ENCODE results near the gene WDR12. TPM values are rescaled to one million over a fixed set of nuclear protein-coding genes. Genes with fewer than 3 reads are reported as not detected.

Gene WDR12
- total RNA-seq, 2 experiments from 2014 or later = 131 to 134 TPM

DNA sequence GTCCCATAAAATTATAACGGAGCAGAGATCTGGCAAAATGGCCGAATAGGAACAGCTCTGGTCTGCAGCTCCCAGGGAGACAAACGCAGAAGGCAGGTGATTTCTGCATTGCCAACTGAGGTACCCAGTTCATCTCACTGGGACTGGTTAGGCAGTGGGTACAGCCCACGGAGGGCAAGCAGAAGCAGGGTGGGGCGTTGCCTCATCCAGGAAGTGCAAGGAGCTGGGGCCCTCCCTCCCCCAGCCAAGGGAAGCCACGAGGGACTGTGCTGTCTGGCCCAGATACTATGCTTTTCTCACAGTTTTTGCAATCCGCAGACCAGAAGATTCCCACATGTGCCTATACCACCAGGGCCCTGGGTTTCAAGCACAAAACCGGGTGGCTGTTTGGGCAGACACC lies 62.7 kb downstream of the WDR12 start:
- TF ChIP-seq, protein P1, sequence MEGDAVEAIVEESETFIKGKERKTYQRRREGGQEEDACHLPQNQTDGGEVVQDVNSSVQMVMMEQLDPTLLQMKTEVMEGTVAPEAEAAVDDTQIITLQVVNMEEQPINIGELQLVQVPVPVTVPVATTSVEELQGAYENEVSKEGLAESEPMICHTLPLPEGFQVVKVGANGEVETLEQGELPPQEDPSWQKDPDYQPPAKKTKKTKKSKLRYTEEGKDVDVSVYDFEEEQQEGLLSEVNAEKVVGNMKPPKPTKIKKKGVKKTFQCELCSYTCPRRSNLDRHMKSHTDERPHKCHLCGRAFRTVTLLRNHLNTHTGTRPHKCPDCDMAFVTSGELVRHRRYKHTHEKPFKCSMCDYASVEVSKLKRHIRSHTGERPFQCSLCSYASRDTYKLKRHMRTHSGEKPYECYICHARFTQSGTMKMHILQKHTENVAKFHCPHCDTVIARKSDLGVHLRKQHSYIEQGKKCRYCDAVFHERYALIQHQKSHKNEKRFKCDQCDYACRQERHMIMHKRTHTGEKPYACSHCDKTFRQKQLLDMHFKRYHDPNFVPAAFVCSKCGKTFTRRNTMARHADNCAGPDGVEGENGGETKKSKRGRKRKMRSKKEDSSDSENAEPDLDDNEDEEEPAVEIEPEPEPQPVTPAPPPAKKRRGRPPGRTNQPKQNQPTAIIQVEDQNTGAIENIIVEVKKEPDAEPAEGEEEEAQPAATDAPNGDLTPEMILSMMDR (IDR thresholded peaks at IDR 0.05) = no peak
- Mint-ChIP-seq H3K4me3 (no peak overlapping the region), H3K27ac (no peak overlapping the region), H3K9me3 (peaks cover 5% of the 10 kb centered on the region), H3K27me3 (no peaks in the 10 kb centered on the region), H3K36me3 (ENCODE audit: low read depth) (no peaks in the 10 kb centered on the region), H3K4me1 (ENCODE audit: low read depth) (peaks cover 5% of the 10 kb centered on the region)
- intact Hi-C loops (cut with micrococcal nuclease) = no loop called here
- ChIA-PET POLR2A (no interaction called here), CTCF (interaction anchor here (1.1 to 1.8 kb wide), 2 partner anchors 22 to 260 kb away, joined by 4 to 5 read pairs; no protein-coding TSS in a partner anchor)
- no peak for ATAC-seq
- peak; percentile 19 for DNase-seq

DNA sequence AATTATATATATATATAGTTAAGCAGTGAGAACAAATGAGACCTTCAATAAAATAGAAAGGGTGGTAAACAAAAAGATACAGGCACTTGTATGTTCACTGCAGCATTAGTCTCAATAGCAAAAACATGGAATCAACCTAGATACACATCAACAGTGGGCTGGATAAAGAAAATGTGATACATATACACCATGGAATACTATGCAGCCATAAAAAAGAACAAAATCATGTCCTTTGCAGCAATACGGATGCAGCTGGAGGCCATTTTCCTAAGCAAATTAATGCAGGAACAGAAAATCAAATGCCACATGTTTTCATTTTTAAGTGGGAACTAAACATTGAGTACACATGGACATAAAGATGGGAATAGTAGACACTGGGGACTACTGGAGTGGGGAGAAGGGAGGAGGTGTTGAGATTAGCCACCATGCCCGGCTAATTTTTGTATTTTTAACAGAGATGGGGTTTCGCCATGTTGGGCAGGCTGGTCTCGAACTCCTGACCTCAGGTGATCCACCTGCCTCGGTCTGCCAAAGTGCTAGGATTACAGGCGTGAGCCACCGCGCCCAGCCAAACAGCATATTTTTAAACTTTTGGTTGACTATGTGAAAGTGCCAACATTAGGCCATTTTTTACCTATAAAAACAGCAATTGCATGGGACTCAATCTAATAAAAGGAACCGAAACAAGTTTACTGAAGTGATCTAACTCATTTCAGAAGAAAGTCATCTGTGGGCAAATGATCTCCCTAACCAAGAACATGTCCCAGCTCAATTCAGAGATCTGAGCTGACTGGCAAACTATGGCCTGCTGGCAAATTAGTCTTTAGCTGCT lies 63.6 kb downstream of the WDR12 start:
- intact Hi-C loops (cut with micrococcal nuclease) = no loop called here
- H3K27me3 Mint-ChIP-seq = no peaks in the 10 kb centered on the region
- CTCF ChIA-PET = interaction anchor here (1.1 kb wide), 1 partner anchor 23 kb away, joined by 5 read pairs; no protein-coding TSS in a partner anchor
- no peak overlapping the region for H3K4me3 Mint-ChIP-seq
- TF ChIP-seq, protein P1 (IDR thresholded peaks at IDR 0.05) = no peak
- no peak for DNase-seq
- no peak overlapping the region for H3K27ac Mint-ChIP-seq
- POLR2A ChIA-PET = no interaction called here
- ATAC-seq = no peak
- peaks cover 7% of the 10 kb centered on the region for H3K9me3 Mint-ChIP-seq
- H3K36me3 Mint-ChIP-seq (ENCODE audit: low read depth) = peaks cover 4% of the 10 kb centered on the region
- H3K4me1 Mint-ChIP-seq (ENCODE audit: low read depth) = peaks cover 5% of the 10 kb centered on the region

DNA sequence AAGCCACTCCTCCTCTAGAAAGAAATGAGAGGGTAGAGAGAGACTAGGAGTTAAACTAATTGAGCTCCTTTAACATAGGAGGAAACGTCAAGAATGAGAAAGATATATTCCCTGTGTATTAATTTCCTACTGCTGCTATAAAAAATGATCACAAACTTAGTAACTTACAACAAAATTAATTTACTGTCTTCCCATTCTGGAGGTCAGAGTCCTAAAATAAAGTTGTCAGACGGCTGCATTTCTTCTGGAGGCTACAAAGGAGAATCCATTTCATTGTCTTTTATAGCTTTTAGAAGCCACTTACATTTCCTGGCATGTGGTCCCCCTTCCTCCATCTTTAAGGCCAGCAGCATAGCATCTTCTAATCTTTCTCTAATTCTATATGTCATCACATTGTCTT lies 66.8 kb downstream of the WDR12 start:
- ChIA-PET CTCF (interaction anchor here (0.8 kb wide), 1 partner anchor 256 kb away, joined by 3 read pairs; no protein-coding TSS in a partner anchor), POLR2A (no interaction called here)
- intact Hi-C loops (cut with micrococcal nuclease) = no loop called here
- no peak overlapping the region for H3K4me3 Mint-ChIP-seq
- H3K9me3 Mint-ChIP-seq = peaks cover 13% of the 10 kb centered on the region
- DNase-seq (no peak), ATAC-seq (no peak)
- no peaks in the 10 kb centered on the region for H3K27me3 Mint-ChIP-seq
- peaks cover 10% of the 10 kb centered on the region for H3K36me3 Mint-ChIP-seq (ENCODE audit: low read depth)
- no peak overlapping the region for H3K27ac Mint-ChIP-seq
- TF ChIP-seq, protein P1 (IDR thresholded peaks at IDR 0.05) = no peak
- peaks cover 5% of the 10 kb centered on the region for H3K4me1 Mint-ChIP-seq (ENCODE audit: low read depth)

DNA sequence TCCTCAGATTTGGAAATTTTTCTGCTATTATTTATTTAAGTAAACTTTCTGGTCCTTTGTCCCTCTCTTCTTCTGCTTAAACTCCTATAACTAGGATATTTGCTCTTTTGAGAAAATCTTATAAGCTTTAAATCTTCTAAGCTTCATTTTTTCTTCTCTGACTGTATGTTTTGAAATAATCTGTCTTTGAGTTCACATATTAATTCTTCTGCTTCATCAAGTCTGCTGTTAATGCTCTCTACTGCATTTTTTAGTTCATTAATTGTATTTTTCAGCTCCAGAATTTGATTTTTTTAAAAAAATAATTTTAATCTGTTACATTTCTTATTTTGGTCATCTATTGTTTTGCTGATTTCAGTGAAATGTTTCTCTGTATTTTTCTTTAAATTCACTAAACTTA lies 68.8 kb downstream of the WDR12 start:
- Mint-ChIP-seq H3K27me3 (no peaks in the 10 kb centered on the region), H3K4me3 (no peak overlapping the region), H3K9me3 (peaks cover 11% of the 10 kb centered on the region), H3K36me3 (ENCODE audit: low read depth) (peaks cover 10% of the 10 kb centered on the region), H3K27ac (no peak overlapping the region), H3K4me1 (ENCODE audit: low read depth) (no peaks in the 10 kb centered on the region)
- CTCF ChIA-PET = interaction anchor here (1.2 to 1.7 kb wide), 2 partner anchors 17 to 268 kb away, joined by 3 read pairs; no protein-coding TSS in a partner anchor
- DNase-seq (no peak), ATAC-seq (no peak)
- POLR2A ChIA-PET = no interaction called here
- TF ChIP-seq, protein P1 (IDR thresholded peaks at IDR 0.05) = no peak
- intact Hi-C loops (cut with micrococcal nuclease) = no loop called here
